ENCODE measurements around the gene PIK3AP1.

PIK3AP1 gene

GRCh38 chr10:96626795-96627194 is 93.5 kb downstream of the PIK3AP1 start:
- no peak overlapping the region for H3K4me3 ChIP-seq (ENCODE audit: low read depth, low read length)
- no peak overlapping the region for H3K27ac ChIP-seq (ENCODE audit: low read depth, low read length)
- no peaks in the 10 kb centered on the region for H3K36me3 ChIP-seq (ENCODE audit: control insufficient read depth, insufficient read depth, low read length)
- no peak overlapping the region for H3K9ac ChIP-seq (ENCODE audit: low read length)
- H3K9me3 ChIP-seq (ENCODE audit: control insufficient read depth, insufficient read depth, low read depth, low read length) = no peaks in the 10 kb centered on the region
- H3K27me3 ChIP-seq (ENCODE audit: control insufficient read depth, insufficient read depth, low read length) = no peaks in the 10 kb centered on the region
- H3K4me1 ChIP-seq (ENCODE audit: control insufficient read depth, insufficient read depth, low read length) = no peaks in the 10 kb centered on the region

GRCh38 chr10:96625173-96625572 is 95.1 kb downstream of the PIK3AP1 start:
- Histone ChIP-seq H3K27me3 (ENCODE audit: control insufficient read depth, insufficient read depth, low read length) (no peaks in the 10 kb centered on the region), H3K4me3 (ENCODE audit: low read depth, low read length) (no peak overlapping the region), H3K36me3 (ENCODE audit: control insufficient read depth, insufficient read depth, low read length) (no peaks in the 10 kb centered on the region), H3K9ac (ENCODE audit: low read length) (no peak overlapping the region), H3K27ac (ENCODE audit: low read depth, low read length) (no peak overlapping the region), H3K9me3 (ENCODE audit: control insufficient read depth, insufficient read depth, low read depth, low read length) (no peaks in the 10 kb centered on the region), H3K4me1 (ENCODE audit: control insufficient read depth, insufficient read depth, low read length) (no peaks in the 10 kb centered on the region)

DNA sequence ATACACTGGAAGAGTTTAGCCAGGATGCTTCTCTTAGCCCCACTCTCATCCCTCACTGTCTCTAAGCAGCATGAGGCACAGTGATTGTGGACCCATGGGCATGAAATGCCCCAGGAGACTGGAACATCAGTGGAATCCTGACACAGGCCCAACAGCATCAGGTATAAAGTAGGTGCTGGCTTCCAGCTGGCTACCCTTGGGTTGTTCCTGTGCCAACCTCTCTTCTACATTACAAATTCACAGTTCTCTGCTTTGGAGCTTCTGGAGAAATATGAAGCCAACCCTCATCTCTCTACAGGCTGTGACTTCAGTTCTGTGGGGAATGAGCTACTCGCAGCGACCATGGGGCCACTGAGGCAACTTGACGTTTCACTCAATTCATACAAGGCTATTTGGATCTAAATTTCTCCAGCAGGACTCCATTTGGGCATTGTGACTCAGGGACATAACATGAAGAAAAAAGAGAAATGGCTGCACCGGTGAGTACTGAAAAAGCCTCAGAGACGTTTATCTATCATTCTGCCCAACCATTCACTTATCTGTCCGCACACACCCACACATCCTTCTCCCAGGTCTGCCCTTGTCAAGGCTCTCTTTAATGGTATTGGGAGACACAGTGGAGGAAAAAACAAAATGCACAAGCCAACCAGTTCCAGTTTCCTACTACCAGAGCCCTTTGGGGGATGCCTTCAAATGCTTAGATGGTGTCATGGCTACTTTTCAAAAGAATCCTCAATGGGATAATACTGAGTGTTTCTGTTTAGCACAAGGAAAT is 98.1 kb downstream of the PIK3AP1 start:
- H3K9me3 ChIP-seq (ENCODE audit: control insufficient read depth, insufficient read depth, low read depth, low read length) = no peaks in the 10 kb centered on the region
- no peak overlapping the region for H3K27ac ChIP-seq (ENCODE audit: low read depth, low read length)
- H3K9ac ChIP-seq (ENCODE audit: low read length) = no peak overlapping the region
- H3K36me3 ChIP-seq (ENCODE audit: control insufficient read depth, insufficient read depth, low read length) = no peaks in the 10 kb centered on the region
- H3K4me1 ChIP-seq (ENCODE audit: control insufficient read depth, insufficient read depth, low read length) = no peaks in the 10 kb centered on the region
- no peak overlapping the region for H3K4me3 ChIP-seq (ENCODE audit: low read depth, low read length)
- no peaks in the 10 kb centered on the region for H3K27me3 ChIP-seq (ENCODE audit: control insufficient read depth, insufficient read depth, low read length)

GRCh38 chr10:96619796-96620773 is 100.2 kb downstream of the PIK3AP1 start:
- H3K9ac ChIP-seq (ENCODE audit: low read length) = no peak overlapping the region
- H3K4me1 ChIP-seq (ENCODE audit: control insufficient read depth, insufficient read depth, low read length) = no peaks in the 10 kb centered on the region
- no peaks in the 10 kb centered on the region for H3K9me3 ChIP-seq (ENCODE audit: control insufficient read depth, insufficient read depth, low read depth, low read length)
- no peak overlapping the region for H3K27ac ChIP-seq (ENCODE audit: low read depth, low read length)
- no peak overlapping the region for H3K4me3 ChIP-seq (ENCODE audit: low read depth, low read length)
- H3K27me3 ChIP-seq (ENCODE audit: control insufficient read depth, insufficient read depth, low read length) = no peaks in the 10 kb centered on the region
- no peaks in the 10 kb centered on the region for H3K36me3 ChIP-seq (ENCODE audit: control insufficient read depth, insufficient read depth, low read length)

DNA sequence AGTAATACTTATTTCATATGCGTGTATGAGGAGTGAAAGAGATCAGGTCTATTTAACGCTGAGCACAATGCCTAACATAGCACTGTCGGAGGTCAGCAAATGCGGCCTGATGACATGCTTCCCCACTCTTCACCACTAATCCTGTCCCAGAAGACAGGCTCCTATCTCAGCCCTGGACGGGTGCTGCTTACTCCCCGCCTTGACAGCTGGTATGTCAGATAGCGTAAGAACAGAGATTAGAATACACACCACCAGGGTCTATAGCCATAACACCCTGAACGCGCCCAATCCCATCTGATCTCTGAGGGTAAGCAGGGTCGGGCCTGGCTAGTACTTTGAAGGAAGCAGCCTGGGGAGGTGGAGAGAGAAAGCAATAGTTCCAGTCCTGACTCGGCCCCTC is 101.2 kb downstream of the PIK3AP1 start:
- H3K4me1 ChIP-seq (ENCODE audit: control insufficient read depth, insufficient read depth, low read length) = no peaks in the 10 kb centered on the region
- H3K9me3 ChIP-seq (ENCODE audit: control insufficient read depth, insufficient read depth, low read depth, low read length) = no peaks in the 10 kb centered on the region
- no peak overlapping the region for H3K9ac ChIP-seq (ENCODE audit: low read length)
- no peak overlapping the region for H3K27ac ChIP-seq (ENCODE audit: low read depth, low read length)
- H3K4me3 ChIP-seq (ENCODE audit: low read depth, low read length) = no peak overlapping the region
- no peaks in the 10 kb centered on the region for H3K36me3 ChIP-seq (ENCODE audit: control insufficient read depth, insufficient read depth, low read length)
- H3K27me3 ChIP-seq (ENCODE audit: control insufficient read depth, insufficient read depth, low read length) = no peaks in the 10 kb centered on the region

DNA sequence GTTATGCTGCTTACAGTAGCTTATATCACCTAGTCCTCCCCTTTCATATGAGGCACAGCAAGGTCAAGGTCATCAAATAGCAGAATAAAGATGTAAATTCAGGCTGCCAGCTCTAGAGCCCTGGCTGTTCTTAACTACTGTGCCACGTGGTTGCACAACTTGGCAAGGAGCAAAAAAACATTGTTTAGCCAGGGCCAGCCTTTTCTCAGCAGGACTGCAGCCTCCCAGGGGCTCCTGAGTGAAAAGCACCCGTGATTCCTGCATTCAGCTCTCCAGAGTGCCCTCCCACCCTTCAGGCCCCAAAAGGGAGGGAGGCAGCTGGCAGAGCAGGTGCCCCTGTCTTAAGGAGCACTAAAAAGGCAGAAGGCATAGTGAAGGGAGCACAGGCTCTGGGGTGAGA is 101.7 kb downstream of the PIK3AP1 start:
- no peaks in the 10 kb centered on the region for H3K4me1 ChIP-seq (ENCODE audit: control insufficient read depth, insufficient read depth, low read length)
- no peak overlapping the region for H3K4me3 ChIP-seq (ENCODE audit: low read depth, low read length)
- H3K9me3 ChIP-seq (ENCODE audit: control insufficient read depth, insufficient read depth, low read depth, low read length) = no peaks in the 10 kb centered on the region
- H3K36me3 ChIP-seq (ENCODE audit: control insufficient read depth, insufficient read depth, low read length) = no peaks in the 10 kb centered on the region
- H3K9ac ChIP-seq (ENCODE audit: low read length) = no peak overlapping the region
- H3K27me3 ChIP-seq (ENCODE audit: control insufficient read depth, insufficient read depth, low read length) = no peaks in the 10 kb centered on the region
- H3K27ac ChIP-seq (ENCODE audit: low read depth, low read length) = no peak overlapping the region

DNA sequence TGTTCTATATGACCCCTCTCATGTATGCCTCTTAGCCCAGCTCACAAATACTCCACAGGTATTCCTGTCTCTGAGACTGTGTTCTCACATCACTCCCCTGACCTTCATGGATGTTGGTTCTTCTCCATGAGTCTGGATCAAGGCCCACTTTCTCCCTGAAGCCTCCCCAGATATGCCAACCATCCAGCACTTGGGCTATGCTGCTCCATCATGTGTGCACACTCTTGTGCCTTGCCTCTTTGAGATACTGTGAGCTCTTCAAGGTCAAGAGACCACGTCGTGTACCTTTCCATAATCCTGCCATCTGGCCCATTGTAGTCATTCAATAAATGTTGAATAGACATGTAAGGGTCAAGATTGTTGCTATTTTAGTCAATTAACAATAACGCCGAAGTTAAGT is 103.4 kb downstream of the PIK3AP1 start:
- H3K9me3 ChIP-seq (ENCODE audit: control insufficient read depth, insufficient read depth, low read depth, low read length) = no peaks in the 10 kb centered on the region
- no peak overlapping the region for H3K9ac ChIP-seq (ENCODE audit: low read length)
- no peak overlapping the region for H3K27ac ChIP-seq (ENCODE audit: low read depth, low read length)
- no peaks in the 10 kb centered on the region for H3K36me3 ChIP-seq (ENCODE audit: control insufficient read depth, insufficient read depth, low read length)
- H3K4me3 ChIP-seq (ENCODE audit: low read depth, low read length) = no peak overlapping the region
- no peaks in the 10 kb centered on the region for H3K4me1 ChIP-seq (ENCODE audit: control insufficient read depth, insufficient read depth, low read length)
- no peaks in the 10 kb centered on the region for H3K27me3 ChIP-seq (ENCODE audit: control insufficient read depth, insufficient read depth, low read length)

DNA sequence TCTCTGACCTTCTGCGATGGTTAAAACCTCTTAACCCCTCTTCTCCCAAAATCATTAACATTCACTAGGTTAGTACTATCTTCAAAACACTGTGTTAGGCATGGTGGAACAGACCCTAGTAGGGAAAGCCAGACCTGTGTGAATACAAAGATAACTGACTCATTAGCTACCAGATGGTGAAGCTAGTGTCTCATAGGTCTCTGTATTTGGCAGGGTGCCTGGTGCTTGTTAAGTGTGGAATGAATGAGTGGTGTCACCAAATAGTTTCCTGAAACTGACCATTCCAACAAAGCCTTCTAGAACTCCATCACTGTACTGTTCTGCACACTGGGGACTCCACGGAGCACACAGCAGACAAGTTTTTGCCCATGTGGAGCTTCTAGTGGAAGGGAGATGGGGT is 105.8 kb downstream of the PIK3AP1 start:
- no peak overlapping the region for H3K27ac ChIP-seq (ENCODE audit: low read depth, low read length)
- H3K4me3 ChIP-seq (ENCODE audit: low read depth, low read length) = no peak overlapping the region
- H3K9ac ChIP-seq (ENCODE audit: low read length) = no peak overlapping the region
- no peaks in the 10 kb centered on the region for H3K4me1 ChIP-seq (ENCODE audit: control insufficient read depth, insufficient read depth, low read length)
- H3K9me3 ChIP-seq (ENCODE audit: control insufficient read depth, insufficient read depth, low read depth, low read length) = no peaks in the 10 kb centered on the region
- no peaks in the 10 kb centered on the region for H3K27me3 ChIP-seq (ENCODE audit: control insufficient read depth, insufficient read depth, low read length)
- H3K36me3 ChIP-seq (ENCODE audit: control insufficient read depth, insufficient read depth, low read length) = no peaks in the 10 kb centered on the region

DNA sequence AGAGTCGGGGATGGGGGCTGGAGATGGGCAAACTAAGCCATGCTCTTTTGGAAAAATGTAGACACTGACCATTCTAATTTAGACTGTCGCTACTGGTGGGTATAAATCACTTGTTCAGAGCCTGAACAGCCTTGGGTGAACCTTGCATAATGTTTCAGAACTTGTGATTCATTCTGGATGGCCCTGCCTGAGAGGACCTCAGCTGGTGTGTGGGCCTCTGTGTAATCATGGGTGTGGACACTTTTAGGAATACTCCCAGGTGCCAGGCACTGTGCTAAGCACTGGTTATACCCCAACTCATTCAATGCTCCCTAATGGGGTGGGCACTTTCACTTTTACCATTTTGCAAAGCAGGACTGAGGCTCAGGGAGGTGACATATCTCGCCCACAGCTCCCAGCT is 106.7 kb downstream of the PIK3AP1 start:
- H3K9ac ChIP-seq (ENCODE audit: low read length) = no peak overlapping the region
- H3K4me3 ChIP-seq (ENCODE audit: low read depth, low read length) = no peak overlapping the region
- H3K36me3 ChIP-seq (ENCODE audit: control insufficient read depth, insufficient read depth, low read length) = no peaks in the 10 kb centered on the region
- no peaks in the 10 kb centered on the region for H3K27me3 ChIP-seq (ENCODE audit: control insufficient read depth, insufficient read depth, low read length)
- H3K4me1 ChIP-seq (ENCODE audit: control insufficient read depth, insufficient read depth, low read length) = no peaks in the 10 kb centered on the region
- no peaks in the 10 kb centered on the region for H3K9me3 ChIP-seq (ENCODE audit: control insufficient read depth, insufficient read depth, low read depth, low read length)
- H3K27ac ChIP-seq (ENCODE audit: low read depth, low read length) = no peak overlapping the region

- Histone ChIP-seq H3K36me3 (ENCODE audit: control insufficient read depth, insufficient read depth, low read length) (no peaks in the 10 kb centered on the region), H3K4me1 (ENCODE audit: control insufficient read depth, insufficient read depth, low read length) (no peaks in the 10 kb centered on the region), H3K9me3 (ENCODE audit: control insufficient read depth, insufficient read depth, low read depth, low read length) (no peaks in the 10 kb centered on the region), H3K27ac (ENCODE audit: low read depth, low read length) (no peak overlapping the region), H3K9ac (ENCODE audit: low read length) (no peak overlapping the region), H3K27me3 (ENCODE audit: control insufficient read depth, insufficient read depth, low read length) (no peaks in the 10 kb centered on the region), H3K4me3 (ENCODE audit: low read depth, low read length) (no peak overlapping the region)
Observed at GRCh38 chr10:96612055-96612830, 108.1 kb downstream of the PIK3AP1 start.

Measured in HUES6 (cell line).